K562 (cell line): ENCODE results near the gene TIFAB. TPM values are rescaled to one million over a fixed set of nuclear protein-coding genes. Genes with fewer than 3 reads are reported as not detected.

Experiments used
- ATAC-seq: fragments of 200-7000 bp; cut with Tn5 transposase; 3 replicates; pipeline ENCODE4 v1.9.1; 2020; ENCODE audit warnings: moderate library complexity
- BruUV-seq: library from RNA; stranded (reverse); fragments of 400-500 nt; replicated peaks from 2 replicates; lab custom pipeline; 2021; lab: Mats Ljungman, UMichigan
- CTCF ChIA-PET: fragments of 300-600 bp; formaldehyde crosslinking; extraction: SDS; loops from one replicate; lab custom pipeline; 2021; ENCODE audit warnings: low intra/inter-chr PET ratio; lab: Yijun Ruan, JAX
- POLR2A ChIA-PET: fragments of 300-600, 350-650 bp; sonication (Branson Sonifier 250); formaldehyde crosslinking; extraction: SDS; loops from one replicate; lab custom pipeline; 2021; ENCODE audit warnings: antibody characterized with exemption, inconsistent platforms; lab: Yijun Ruan, JAX
- DNase-seq, 4 experiments: peaks; one replicate each; pipeline versions ENCODE4 v3.0.0 to v3.0.0-alpha.2; 2011 to 2018; ENCODE audit warnings: low spot score in 3 of 4, mixed read lengths in 3 of 4; ENCODE audit errors: extremely low read depth in 1 of 4
- FAIRE-seq: peaks from 2 replicates; lab custom pipeline; 2011; peaks lifted over from hg19 to GRCh38; lab: Jason Lieb, UNC
- H2AFZ ChIP-seq: 2 replicates; pipeline ENCODE4 v1.6.0; 2011; ENCODE audit warnings: low read depth, low read length, control low read depth, inconsistent platforms
- H3K27ac ChIP-seq: fragments of 200-600 bp; 3 replicates; pipeline ENCODE4 v1.8.0; 2011; ENCODE audit warnings: low read depth, mild to moderate bottlenecking, control low read depth, inconsistent platforms, low read length, moderate library complexity, mixed read lengths; ENCODE audit errors: extremely low read depth
- H3K27me3 ChIP-seq, 2 experiments: fragments of 300-600 bp in 1 of 2; 2 replicates in 1 of 2; 3 replicates in 1 of 2; pipeline versions ENCODE4 v1.6.0 to v1.8.0; 2011; ENCODE audit warnings: inconsistent platforms in 2 of 2, low read length in 2 of 2, mild to moderate bottlenecking in 1 of 2, mixed read lengths in 1 of 2, moderate library complexity in 1 of 2; ENCODE audit not compliant: control insufficient read depth in 2 of 2, insufficient read depth in 2 of 2
- H3K36me3 ChIP-seq: fragments of 300-600 bp; 3 replicates; pipeline ENCODE4 v1.8.0; 2011; ENCODE audit warnings: mild to moderate bottlenecking, low read length, inconsistent platforms; ENCODE audit not compliant: control insufficient read depth, insufficient read depth
- H3K4me1 ChIP-seq, 2 experiments: fragments of 200-600 bp in 1 of 2; replicated peaks in 1 of 2; 2 replicates in 1 of 2; 3 replicates in 1 of 2; pipeline versions ENCODE4 v1.5.1 to v1.8.0; 2011; ENCODE audit warnings: inconsistent platforms in 2 of 2, low read length in 2 of 2, mild to moderate bottlenecking in 1 of 2, mixed read lengths in 1 of 2, moderate library complexity in 1 of 2; ENCODE audit not compliant: control insufficient read depth in 2 of 2, insufficient read depth in 2 of 2
- H3K4me2 ChIP-seq: 2 replicates; pipeline ENCODE4 v1.6.1; 2011; ENCODE audit warnings: low read length, control low read depth, inconsistent platforms, mixed read lengths; ENCODE audit not compliant: insufficient read depth
- H3K4me3 ChIP-seq: fragments of 200-600 bp; sonication (generic), shearing (Covaris generic); 2 replicates; pipeline ENCODE4 v1.5.1; 2016; ENCODE audit warnings: control low read depth, inconsistent platforms
- H3K79me2 ChIP-seq: fragments of 200-600 bp; 3 replicates; pipeline ENCODE4 v1.8.0; 2011; ENCODE audit warnings: low read length, inconsistent platforms; ENCODE audit not compliant: control insufficient read depth, insufficient read depth
- H3K9ac ChIP-seq, 2 experiments: 2 replicates each; pipeline versions ENCODE4 v1.6.0 to v1.6.1; 2011; ENCODE audit warnings: low read depth in 2 of 2, low read length in 2 of 2, control low read depth in 1 of 2, inconsistent platforms in 1 of 2, mild to moderate bottlenecking in 1 of 2, mixed read lengths in 1 of 2; ENCODE audit not compliant: insufficient read depth in 1 of 2
- H3K9me1 ChIP-seq: one replicate; pipeline ENCODE4 v1.6.0; 2011; ENCODE audit warnings: inconsistent platforms, mild to moderate bottlenecking, low read length, moderate library complexity; ENCODE audit not compliant: control insufficient read depth, insufficient read depth
- H3K9me3 ChIP-seq: replicated peaks from 2 replicates; pipeline ENCODE4 v1.5.1; 2011; ENCODE audit warnings: low read depth, low read length, inconsistent platforms; ENCODE audit not compliant: control insufficient read depth, insufficient read depth
- H4K20me1 ChIP-seq: replicated peaks from 2 replicates; pipeline ENCODE4 v1.6.1; 2011; ENCODE audit warnings: low read length, inconsistent platforms, mixed read lengths; ENCODE audit not compliant: control insufficient read depth, insufficient read depth
- CEBPG ChIP-seq, 3 experiments: fragments of 200-800 bp in 1 of 3; sonication (Bioruptor generic) in 1 of 3; sonication (generic) in 1 of 3; formaldehyde crosslinking in 1 of 3; IDR thresholded peaks in 2 of 3; conservative IDR thresholded peaks in 1 of 3; 2 replicates each; pipeline versions ENCODE4 v1.6.1 to v1.8.0; 2016 to 2022; ENCODE audit warnings: missing compliant biosample characterization in 2 of 3, missing genetic modification characterization in 2 of 3, mild to moderate bottlenecking in 1 of 3, missing genetic modification reagents in 1 of 3
- CTBP1 ChIP-seq: fragments of 450-650 bp; IDR thresholded peaks from 2 replicates; pipeline ENCODE4 v1.6.1; 2016; ENCODE audit warnings: borderline replicate concordance
- EGR1 ChIP-seq: fragments of 450-650 bp; conservative IDR thresholded peaks from 2 replicates; pipeline ENCODE4 v1.6.1; 2017; ENCODE audit warnings: mild to moderate bottlenecking
- NONO ChIP-seq, 2 experiments: fragments of 200-400 bp in 1 of 2; fragments of 450-650 bp in 1 of 2; formaldehyde crosslinking in 1 of 2; IDR thresholded peaks; 2 replicates each; pipeline ENCODE4 v1.6.1; 2017; ENCODE audit warnings: low read depth in 2 of 2, mild to moderate bottlenecking in 2 of 2, moderate library complexity in 2 of 2, low read length in 1 of 2
- PHF21A ChIP-seq: fragments of 450-650 bp; IDR thresholded peaks from 2 replicates; pipeline ENCODE4 v1.6.1; 2017; ENCODE audit warnings: low read depth, borderline replicate concordance
- RAD21 ChIP-seq, 2 experiments: fragments of 250-450 bp in 1 of 2; fragments of 450-650 bp in 1 of 2; sonication (Bioruptor Pico) in 1 of 2; formaldehyde crosslinking in 1 of 2; IDR thresholded peaks in 1 of 2; conservative IDR thresholded peaks in 1 of 2; 2 replicates each; pipeline versions ENCODE4 v1.4.0 to v1.8.0; 2020 to 2022; ENCODE audit warnings: mild to moderate bottlenecking in 2 of 2, moderate library complexity in 1 of 2
- WGBS: fragments of 100-300 bp; shearing (Covaris generic); methylation state at CpG from one replicate; pipeline ENCODE4 v1.1.6; 2016; ENCODE audit warnings: low coverage, mixed read lengths; ENCODE audit not compliant: insufficient coverage; ENCODE audit errors: missing lambda C conversion rate; 5-methylcytosine and 5-hydroxymethylcytosine counted together
- in situ Hi-C: fragments of 300-500 bp; cut with MboI; formaldehyde crosslinking; loops from 4 replicates; pipeline ENCODE4 v1.15.0; 2018; ENCODE audit warnings: inconsistent platforms, mixed read lengths
- intact Hi-C: fragments of 100-400 bp; cut with micrococcal nuclease; formaldehyde crosslinking; loops from 2 replicates; pipeline ENCODE4 v1.14.2; 2022
- polyA plus RNA-seq, 8 experiments: library from polyadenylated mRNA; depleted of rRNA in 4 of 8; stranded (reverse) in 5 of 8; unstranded in 3 of 8; fragments of >200 nt; fragmentation: Nextera tagmentation in 2 of 8; fragmentation: Illumina TruSeq in 1 of 8; extraction: Ambion mirVana in 2 of 8; extraction: Trizol in 1 of 8; gene quantifications; 2 replicates each; pipeline versions ENCODE4 v1.2.1 to v1.2.3, GENCODE V29; 2011 to 2014; ENCODE audit warnings: inconsistent platforms in 1 of 8, missing spikeins in 1 of 8
- total RNA-seq, 7 experiments: library from RNA; depleted of rRNA in 6 of 7; stranded (reverse); fragments of >200 nt in 6 of 7; fragmentation: Illumina TruSeq in 2 of 7; extraction: Trizol in 2 of 7; gene quantifications; 2 replicates each; pipeline versions ENCODE4 v1.2.1 to v1.2.3, GENCODE V29; 2011 to 2021; ENCODE audit warnings: low replicate concordance in 1 of 7
- TF ChIP-seq, protein P1 (sequence below): fragments of 200-800 bp; sonication (Bioruptor generic); IDR thresholded peaks from 2 replicates; pipeline ENCODE4 v1.6.1; 2017; ENCODE audit warnings: missing genetic modification characterization, missing compliant biosample characterization

Gene TIFAB
- total and polyA plus RNA-seq, 9 of the 15 experiments (the other 6 are each of a cell fraction or from before 2014, with no cell fraction given): not detected

GRCh38 chr5:135488727-135489465 is 36.7 kb upstream of the TIFAB start:
- Histone ChIP-seq H3K4me1 (peaks cover 8 to 34% of the 10 kb centered on the region in 2 experiments; a peak in 4 of 5 replicates), H3K27ac (no peak overlapping the region), H3K9ac (peak overlapping the region in 1 of 2 experiments; percentile 70; a peak in 1 of 4 replicates), H3K9me1 (no peaks in the 10 kb centered on the region), H3K4me3 (0 out of 2 replicates have a peak overlapping the region, but pooled peaks have one; percentile 4), H3K36me3 (no peaks in the 10 kb centered on the region), H3K9me3 (no peaks in the 10 kb centered on the region), H2AFZ (peak overlapping the region; percentile 7; the same call in 1 of the 2 replicates), H4K20me1 (peaks cover 10% of the 10 kb centered on the region), H3K27me3 (peaks cover 0 to 4% of the 10 kb centered on the region in 2 experiments; a peak in 1 of 5 replicates), H3K79me2 (no peaks in the 10 kb centered on the region), H3K4me2 (peak overlapping the region; percentile 35; the same call in 1 of the 2 replicates)
- FAIRE-seq (peak; percentile 40), ATAC-seq (peak; percentile 72), DNase-seq (peak; percentile 60 to 83 (median 78))
- in situ Hi-C loops: no loop called here
- no TSS peak for BruUV-seq
- 22% methylated on average over 34 of the region's 44 CpGs for WGBS
- intact Hi-C loops: no loop called here
- POLR2A ChIA-PET: interaction anchor here (0.5 kb wide), 1 partner anchor 512 kb away, joined by 3 read pairs; no protein-coding TSS in a partner anchor
- 0 out of 4 replicates have a peak, but pooled peaks of 1 of the 2 experiments have one; percentile 6 for TF ChIP-seq RAD21 (CRISPR knock-in tag; conservative IDR thresholded peaks at IDR 0.05 in 1 of 2, IDR thresholded peaks at IDR 0.05 in 1 of 2)
- TF ChIP-seq CEBPG (CRISPR knock-in tag; IDR thresholded peaks at IDR 0.05): no peak
- no peak for TF ChIP-seq CEBPG (tag; conservative IDR thresholded peaks at IDR 0.05 in 1 of 2, IDR thresholded peaks at IDR 0.05 in 1 of 2)
- TF ChIP-seq NONO (IDR thresholded peaks at IDR 0.05; ENCODE audit: low read depth in 2 of 2, low read length in 1 of 2): no peak
- peak; percentile 27; the same call in 1 of the 2 replicates for TF ChIP-seq CTBP1
- TF ChIP-seq EGR1: peak; percentile 85
- peak; percentile 16; the same call in 1 of the 2 replicates for TF ChIP-seq PHF21A
- TF ChIP-seq, protein P1, sequence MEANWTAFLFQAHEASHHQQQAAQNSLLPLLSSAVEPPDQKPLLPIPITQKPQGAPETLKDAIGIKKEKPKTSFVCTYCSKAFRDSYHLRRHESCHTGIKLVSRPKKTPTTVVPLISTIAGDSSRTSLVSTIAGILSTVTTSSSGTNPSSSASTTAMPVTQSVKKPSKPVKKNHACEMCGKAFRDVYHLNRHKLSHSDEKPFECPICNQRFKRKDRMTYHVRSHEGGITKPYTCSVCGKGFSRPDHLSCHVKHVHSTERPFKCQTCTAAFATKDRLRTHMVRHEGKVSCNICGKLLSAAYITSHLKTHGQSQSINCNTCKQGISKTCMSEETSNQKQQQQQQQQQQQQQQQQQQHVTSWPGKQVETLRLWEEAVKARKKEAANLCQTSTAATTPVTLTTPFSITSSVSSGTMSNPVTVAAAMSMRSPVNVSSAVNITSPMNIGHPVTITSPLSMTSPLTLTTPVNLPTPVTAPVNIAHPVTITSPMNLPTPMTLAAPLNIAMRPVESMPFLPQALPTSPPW: peak; percentile 26; the same call in 1 of the 2 replicates
- CTCF ChIA-PET: no interaction called here
